ENCODE results near the gene DOK1. TPM values are rescaled to one million over a fixed set of nuclear protein-coding genes. Genes with fewer than 3 reads are reported as not detected.

DOK1 gene
- total RNA-seq, 1 experiment from 2014 or later, result 2.1 TPM

DNA sequence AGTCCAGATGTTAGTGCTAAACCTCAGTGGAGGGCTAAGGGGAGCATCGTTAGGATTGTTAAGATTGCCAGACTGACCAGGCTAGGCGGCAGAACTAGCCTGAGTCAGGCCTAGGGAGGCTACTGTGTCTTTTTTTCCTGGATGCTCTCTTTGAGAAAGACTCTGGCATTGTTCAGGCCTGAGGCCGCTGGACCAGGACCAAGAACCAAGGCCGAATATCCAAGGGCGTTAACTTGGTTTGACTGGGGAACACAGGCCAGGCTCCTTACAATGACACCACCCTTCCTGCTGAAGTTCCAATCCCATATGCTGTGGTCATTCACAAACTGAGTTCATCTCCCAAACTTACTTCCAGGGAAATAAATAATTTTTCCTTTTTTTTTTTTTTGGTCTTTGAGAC is 14.2 kb upstream of the DOK1 start:
- Mint-ChIP-seq H3K27ac (ENCODE audit: unreplicated experiment) (no peak overlapping the region), H3K36me3 (ENCODE audit: insufficient read depth, unreplicated experiment) (no peaks in the 10 kb centered on the region), H3K27me3 (ENCODE audit: unreplicated experiment) (peaks cover 40% of the 10 kb centered on the region), H3K4me3 (ENCODE audit: low read depth, unreplicated experiment) (no peak overlapping the region), H3K9me3 (ENCODE audit: low read depth, unreplicated experiment) (no peaks in the 10 kb centered on the region), H3K4me1 (ENCODE audit: low read depth, unreplicated experiment) (no peaks in the 10 kb centered on the region)
- intact Hi-C loops (cut with micrococcal nuclease; ENCODE audit: unreplicated experiment), result no loop called here
- CTCF ChIA-PET, result no interaction called here
- DNase-seq, result no peak
- no peak for TF ChIP-seq CTCF (IDR thresholded peaks at IDR 0.05; ENCODE audit: unreplicated experiment)
- no TSS peak for BruUV-seq (replicated peaks)

GRCh38 chr2:74542978-74543377 is 11.5 kb upstream of the DOK1 start:
- no peak for DNase-seq
- CTCF ChIA-PET, result no interaction called here
- intact Hi-C loops (cut with micrococcal nuclease; ENCODE audit: unreplicated experiment), result no loop called here

GRCh38 chr2:74544634-74545033 is 9.9 kb upstream of the DOK1 start:
- Mint-ChIP-seq H3K27ac (ENCODE audit: unreplicated experiment) (no peak overlapping the region), H3K27me3 (ENCODE audit: unreplicated experiment) (no peaks in the 10 kb centered on the region), H3K9me3 (ENCODE audit: low read depth, unreplicated experiment) (no peaks in the 10 kb centered on the region), H3K4me3 (ENCODE audit: low read depth, unreplicated experiment) (no peak overlapping the region), H3K4me1 (ENCODE audit: low read depth, unreplicated experiment) (peaks cover 4% of the 10 kb centered on the region), H3K36me3 (ENCODE audit: insufficient read depth, unreplicated experiment) (peaks cover 7% of the 10 kb centered on the region)
- intact Hi-C loops (cut with micrococcal nuclease; ENCODE audit: unreplicated experiment), result loop anchor here (2.0 kb wide), 1 partner anchor 42 kb away; no protein-coding TSS in a partner anchor
- CTCF ChIA-PET, result no interaction called here
- TF ChIP-seq CTCF (IDR thresholded peaks at IDR 0.05; ENCODE audit: unreplicated experiment), result peak; percentile 27
- BruUV-seq (replicated peaks), result no TSS peak
- DNase-seq, result no peak

More at GRCh38 chr2:74542978-74543377, 11.5 kb upstream of the DOK1 start:
- no peak for TF ChIP-seq CTCF (IDR thresholded peaks at IDR 0.05; ENCODE audit: unreplicated experiment)
- Mint-ChIP-seq H3K27ac (ENCODE audit: unreplicated experiment) (no peak overlapping the region), H3K9me3 (ENCODE audit: low read depth, unreplicated experiment) (no peaks in the 10 kb centered on the region), H3K36me3 (ENCODE audit: insufficient read depth, unreplicated experiment) (no peaks in the 10 kb centered on the region), H3K27me3 (ENCODE audit: unreplicated experiment) (peaks cover 15% of the 10 kb centered on the region), H3K4me1 (ENCODE audit: low read depth, unreplicated experiment) (no peaks in the 10 kb centered on the region), H3K4me3 (ENCODE audit: low read depth, unreplicated experiment) (no peak overlapping the region)
- BruUV-seq (replicated peaks), result no TSS peak

- TF ChIP-seq CTCF (IDR thresholded peaks at IDR 0.05; ENCODE audit: unreplicated experiment), result no peak
- Mint-ChIP-seq H3K4me3 (ENCODE audit: low read depth, unreplicated experiment) (no peak overlapping the region), H3K36me3 (ENCODE audit: insufficient read depth, unreplicated experiment) (peaks cover 10% of the 10 kb centered on the region), H3K4me1 (ENCODE audit: low read depth, unreplicated experiment) (peaks cover 9% of the 10 kb centered on the region), H3K27ac (ENCODE audit: unreplicated experiment) (no peak overlapping the region), H3K9me3 (ENCODE audit: low read depth, unreplicated experiment) (no peaks in the 10 kb centered on the region), H3K27me3 (ENCODE audit: unreplicated experiment) (no peaks in the 10 kb centered on the region)
- BruUV-seq (replicated peaks), result no TSS peak
- CTCF ChIA-PET, result no interaction called here
- DNase-seq, result no peak
- intact Hi-C loops (cut with micrococcal nuclease; ENCODE audit: unreplicated experiment), result no loop called here
Measured at GRCh38 chr2:74546004-74546403, 8.5 kb upstream of the DOK1 start.

Data from Calu3 (cell line).